WTC11 (cell line): ENCODE results near the gene CTNNA3.

Experiments
- OVOL2 ChIP-seq: fragments of 250-450 bp; sonication (Bioruptor Pico); IDR thresholded peaks from 2 replicates; pipeline ENCODE4 v1.9.0; 2021; ENCODE audit warnings: mild to moderate bottlenecking, borderline replicate concordance
- TF ChIP-seq, protein P1 (sequence below): sonication (generic); formaldehyde crosslinking; IDR thresholded peaks from 2 replicates; pipeline ENCODE4 v1.8.1; 2022; ENCODE audit warnings: missing genetic modification reagents, borderline replicate concordance
- TF ChIP-seq, protein P2 (sequence below): fragments of 200-600 bp; IDR thresholded peaks from 2 replicates; pipeline ENCODE4 v1.8.0; 2022; ENCODE audit warnings: antibody characterized with exemption
- TF ChIP-seq, protein P3 (sequence below): sonication (generic); formaldehyde crosslinking; conservative IDR thresholded peaks from 2 replicates; pipeline ENCODE4 v1.8.1; 2022; ENCODE audit warnings: mild to moderate bottlenecking, missing genetic modification reagents
- TF ChIP-seq, protein P4 (sequence below): sonication (generic); formaldehyde crosslinking; IDR thresholded peaks from 2 replicates; pipeline ENCODE4 v1.8.1; 2023; ENCODE audit warnings: mild to moderate bottlenecking, missing genetic modification reagents, moderate library complexity

DNA sequence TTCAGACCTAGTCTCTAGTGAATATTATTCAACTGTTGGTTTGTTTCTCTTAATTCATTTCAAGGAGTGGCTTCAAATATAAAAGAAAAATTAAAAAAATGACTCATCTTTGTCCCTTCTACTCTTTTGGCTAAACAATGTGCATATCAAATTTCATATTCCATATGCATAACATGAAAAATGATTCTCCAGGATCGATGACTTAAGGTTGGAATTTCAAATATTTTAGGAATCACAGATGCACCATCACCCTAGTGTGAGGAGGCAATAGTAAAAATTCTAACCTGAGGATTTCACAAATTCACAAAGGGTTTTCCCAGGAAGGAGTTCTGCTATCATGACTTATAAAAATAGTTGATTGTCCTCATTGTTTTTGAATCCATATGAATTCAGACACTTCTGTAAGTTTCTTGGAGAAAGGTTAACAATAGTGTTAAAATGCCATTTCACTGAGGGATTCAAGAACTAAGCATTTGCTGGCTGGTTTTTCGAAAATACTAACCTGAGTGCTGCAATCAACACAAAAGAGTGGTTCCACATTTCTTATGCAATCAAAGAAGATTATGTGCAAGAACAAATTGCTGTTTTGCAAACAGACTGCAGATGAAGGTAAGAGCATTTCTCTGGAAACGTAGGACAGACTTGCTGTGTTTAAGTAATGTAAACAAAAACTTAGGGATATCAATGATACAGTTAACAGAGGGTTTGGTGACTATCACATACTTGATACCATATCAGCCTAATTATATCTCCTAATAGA is 1317.7 kb downstream of the CTNNA3 start:
- no peak for TF ChIP-seq OVOL2 (CRISPR knock-in tag)
- TF ChIP-seq, protein P1, sequence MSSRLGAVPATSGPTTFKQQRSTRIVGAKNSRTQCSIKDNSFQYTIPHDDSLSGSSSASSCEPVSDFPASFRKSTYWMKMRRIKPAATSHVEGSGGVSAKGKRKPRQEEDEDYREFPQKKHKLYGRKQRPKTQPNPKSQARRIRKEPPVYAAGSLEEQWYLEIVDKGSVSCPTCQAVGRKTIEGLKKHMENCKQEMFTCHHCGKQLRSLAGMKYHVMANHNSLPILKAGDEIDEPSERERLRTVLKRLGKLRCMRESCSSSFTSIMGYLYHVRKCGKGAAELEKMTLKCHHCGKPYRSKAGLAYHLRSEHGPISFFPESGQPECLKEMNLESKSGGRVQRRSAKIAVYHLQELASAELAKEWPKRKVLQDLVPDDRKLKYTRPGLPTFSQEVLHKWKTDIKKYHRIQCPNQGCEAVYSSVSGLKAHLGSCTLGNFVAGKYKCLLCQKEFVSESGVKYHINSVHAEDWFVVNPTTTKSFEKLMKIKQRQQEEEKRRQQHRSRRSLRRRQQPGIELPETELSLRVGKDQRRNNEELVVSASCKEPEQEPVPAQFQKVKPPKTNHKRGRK, result no peak
- TF ChIP-seq, protein P2, sequence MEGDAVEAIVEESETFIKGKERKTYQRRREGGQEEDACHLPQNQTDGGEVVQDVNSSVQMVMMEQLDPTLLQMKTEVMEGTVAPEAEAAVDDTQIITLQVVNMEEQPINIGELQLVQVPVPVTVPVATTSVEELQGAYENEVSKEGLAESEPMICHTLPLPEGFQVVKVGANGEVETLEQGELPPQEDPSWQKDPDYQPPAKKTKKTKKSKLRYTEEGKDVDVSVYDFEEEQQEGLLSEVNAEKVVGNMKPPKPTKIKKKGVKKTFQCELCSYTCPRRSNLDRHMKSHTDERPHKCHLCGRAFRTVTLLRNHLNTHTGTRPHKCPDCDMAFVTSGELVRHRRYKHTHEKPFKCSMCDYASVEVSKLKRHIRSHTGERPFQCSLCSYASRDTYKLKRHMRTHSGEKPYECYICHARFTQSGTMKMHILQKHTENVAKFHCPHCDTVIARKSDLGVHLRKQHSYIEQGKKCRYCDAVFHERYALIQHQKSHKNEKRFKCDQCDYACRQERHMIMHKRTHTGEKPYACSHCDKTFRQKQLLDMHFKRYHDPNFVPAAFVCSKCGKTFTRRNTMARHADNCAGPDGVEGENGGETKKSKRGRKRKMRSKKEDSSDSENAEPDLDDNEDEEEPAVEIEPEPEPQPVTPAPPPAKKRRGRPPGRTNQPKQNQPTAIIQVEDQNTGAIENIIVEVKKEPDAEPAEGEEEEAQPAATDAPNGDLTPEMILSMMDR, result no peak
- TF ChIP-seq, protein P3, sequence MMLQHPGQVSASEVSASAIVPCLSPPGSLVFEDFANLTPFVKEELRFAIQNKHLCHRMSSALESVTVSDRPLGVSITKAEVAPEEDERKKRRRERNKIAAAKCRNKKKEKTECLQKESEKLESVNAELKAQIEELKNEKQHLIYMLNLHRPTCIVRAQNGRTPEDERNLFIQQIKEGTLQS (CRISPR knock-in tag), result no peak
- TF ChIP-seq, protein P4, sequence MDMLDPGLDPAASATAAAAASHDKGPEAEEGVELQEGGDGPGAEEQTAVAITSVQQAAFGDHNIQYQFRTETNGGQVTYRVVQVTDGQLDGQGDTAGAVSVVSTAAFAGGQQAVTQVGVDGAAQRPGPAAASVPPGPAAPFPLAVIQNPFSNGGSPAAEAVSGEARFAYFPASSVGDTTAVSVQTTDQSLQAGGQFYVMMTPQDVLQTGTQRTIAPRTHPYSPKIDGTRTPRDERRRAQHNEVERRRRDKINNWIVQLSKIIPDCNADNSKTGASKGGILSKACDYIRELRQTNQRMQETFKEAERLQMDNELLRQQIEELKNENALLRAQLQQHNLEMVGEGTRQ (CRISPR knock-in tag), result no peak
